Activated CD4-positive, alpha-beta memory T cell treated with anti-CD3 and anti-CD28 coated beads, Interleukin-2, amount 10 ng/mL, durations not matched to agents 7 days and 5 days (primary cell): ENCODE results near the gene GRAMD1A. TPM values are rescaled to one million over a fixed set of nuclear protein-coding genes. Genes with fewer than 3 reads are reported as not detected.
"Not testable (repeated sequence)": the region's sequence is repeated elsewhere in the genome, so short reads cannot be mapped to it uniquely, and the experiment has no call there.

ENCODE experiments used
- CTCF ChIA-PET: fragments of 350-600 bp; sonication (Branson Sonifier 250); formaldehyde crosslinking; loops from one replicate; lab custom pipeline; 2021; ENCODE audit warnings: antibody characterized with exemption, inconsistent platforms; lab: Charles Lee
- POLR2A ChIA-PET: fragments of 350-600 bp; sonication (Branson Sonifier 250); formaldehyde crosslinking; loops from one replicate; lab custom pipeline; 2021; ENCODE audit warnings: antibody characterized with exemption; lab: Charles Lee
- DNase-seq: peaks from one replicate; pipeline ENCODE4 v3.0.0-alpha.2; 2020
- H3K27ac Mint-ChIP-seq: one replicate; pipeline ENCODE4 v1.8.0; 2021; ENCODE audit warnings: mild to moderate bottlenecking, mixed read lengths
- H3K27me3 Mint-ChIP-seq: one replicate; pipeline ENCODE4 v1.8.0; 2021; ENCODE audit warnings: mixed read lengths
- H3K36me3 Mint-ChIP-seq: one replicate; pipeline ENCODE4 v1.8.0; 2021; ENCODE audit warnings: low read depth, mixed read lengths
- H3K4me1 Mint-ChIP-seq: one replicate; pipeline ENCODE4 v1.8.0; 2021; ENCODE audit warnings: mixed read lengths
- H3K4me3 Mint-ChIP-seq: one replicate; pipeline ENCODE4 v1.8.0; 2021; ENCODE audit warnings: mild to moderate bottlenecking, mixed read lengths
- H3K9me3 Mint-ChIP-seq: one replicate; pipeline ENCODE4 v1.8.0; 2021; ENCODE audit warnings: mixed read lengths
- total RNA-seq, 2 experiments: library from RNA; stranded (reverse); gene quantifications; one replicate each; pipeline ENCODE4 v1.2.3, GENCODE V29; 2021

Gene GRAMD1A
- total RNA-seq, 2 experiments from 2014 or later = 98.2 to 106 TPM

DNA sequence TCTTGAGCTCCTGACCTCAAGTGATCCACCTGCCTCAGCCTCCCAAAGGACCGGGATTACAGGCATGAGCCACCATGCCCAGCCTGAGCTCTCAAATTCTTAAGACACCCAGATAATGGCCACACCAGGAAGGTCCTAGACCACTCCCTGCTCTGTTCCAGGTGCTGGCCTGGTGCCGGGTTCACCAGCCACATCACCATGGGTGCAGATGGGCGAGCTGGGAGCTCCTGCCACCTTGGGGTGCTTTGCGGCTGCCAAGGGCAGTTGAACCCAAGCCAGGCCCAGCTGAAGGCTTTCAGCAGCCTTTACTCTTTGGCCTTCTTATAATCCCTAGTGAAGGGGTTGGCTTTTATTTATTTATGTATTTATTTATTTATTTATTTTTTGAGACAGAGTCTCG is 46.3 kb downstream of the GRAMD1A start:
- ChIA-PET POLR2A (interaction anchor here (0.7 to 0.9 kb wide), 2 partner anchors 34 to 219 kb away, joined by 3 to 4 read pairs; no protein-coding TSS in a partner anchor), CTCF (interaction anchor here (0.6 to 1.0 kb wide), 4 partner anchors 9 to 307 kb away, joined by 3 to 4 read pairs (median 3); no protein-coding TSS in a partner anchor)
- H3K4me3 Mint-ChIP-seq = no peak overlapping the region
- H3K36me3 Mint-ChIP-seq = no peaks in the 10 kb centered on the region
- H3K9me3 Mint-ChIP-seq = no peaks in the 10 kb centered on the region
- no peak for DNase-seq
- H3K27me3 Mint-ChIP-seq = no peaks in the 10 kb centered on the region
- H3K4me1 Mint-ChIP-seq = peaks cover 16% of the 10 kb centered on the region
- H3K27ac Mint-ChIP-seq = no peak overlapping the region

DNA sequence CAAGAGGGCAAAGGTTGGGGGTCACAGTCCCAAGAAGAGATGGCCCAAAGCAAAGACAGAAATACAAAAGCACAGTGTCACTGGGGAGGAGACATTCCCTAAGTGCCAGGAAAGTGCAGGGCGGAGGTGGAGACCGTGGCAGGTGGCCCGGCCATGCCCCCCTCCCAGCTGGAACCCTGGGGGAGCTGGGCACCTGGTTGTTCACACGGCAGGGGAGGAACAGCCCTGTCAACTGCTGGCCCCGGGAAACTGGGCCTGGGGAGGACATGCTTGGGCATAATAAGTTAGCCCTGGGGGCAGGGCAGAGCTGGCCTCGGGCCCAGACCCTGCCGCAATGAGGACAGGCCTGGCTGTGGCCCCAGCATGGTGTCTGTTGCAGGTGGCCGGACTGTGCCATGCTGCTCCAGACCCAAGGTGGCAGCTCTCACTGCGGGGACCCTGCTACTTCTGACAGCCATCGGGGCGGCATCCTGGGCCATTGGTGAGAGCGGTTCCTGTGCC is 48.8 kb downstream of the GRAMD1A start:
- H3K4me1 Mint-ChIP-seq = peaks cover 13% of the 10 kb centered on the region
- H3K36me3 Mint-ChIP-seq = no peaks in the 10 kb centered on the region
- POLR2A ChIA-PET = no interaction called here
- CTCF ChIA-PET = interaction anchor here (1.3 kb wide), 1 partner anchor 18 kb away, joined by 6 read pairs; no protein-coding TSS in a partner anchor
- H3K27ac Mint-ChIP-seq = no peak overlapping the region
- DNase-seq = no peak
- H3K27me3 Mint-ChIP-seq = no peaks in the 10 kb centered on the region
- H3K9me3 Mint-ChIP-seq = no peaks in the 10 kb centered on the region
- no peak overlapping the region for H3K4me3 Mint-ChIP-seq

DNA sequence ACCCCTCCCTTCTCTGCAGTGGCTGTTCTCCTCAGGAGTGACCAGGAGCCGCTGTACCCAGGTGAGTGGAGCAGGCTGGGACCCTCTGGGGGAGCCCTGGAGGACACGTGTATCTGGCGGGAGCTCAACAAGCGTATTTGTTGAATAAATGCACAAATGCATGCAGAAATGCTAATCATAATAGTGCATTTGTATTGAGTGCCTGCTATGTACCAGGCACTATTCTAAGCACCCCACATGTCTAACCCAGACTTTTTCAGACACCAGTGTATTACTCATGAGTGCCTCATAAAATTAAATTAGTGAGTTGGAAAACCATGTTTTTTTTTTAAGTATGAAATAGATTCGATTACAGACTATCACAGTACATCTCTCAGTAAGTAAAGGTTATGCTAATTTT is 49.3 kb downstream of the GRAMD1A start:
- H3K9me3 Mint-ChIP-seq = no peaks in the 10 kb centered on the region
- peaks cover 13% of the 10 kb centered on the region for H3K4me1 Mint-ChIP-seq
- ChIA-PET POLR2A (no interaction called here), CTCF (no interaction called here)
- DNase-seq = no peak
- no peak overlapping the region for H3K27ac Mint-ChIP-seq
- no peaks in the 10 kb centered on the region for H3K27me3 Mint-ChIP-seq
- no peak overlapping the region for H3K4me3 Mint-ChIP-seq
- no peaks in the 10 kb centered on the region for H3K36me3 Mint-ChIP-seq

DNA sequence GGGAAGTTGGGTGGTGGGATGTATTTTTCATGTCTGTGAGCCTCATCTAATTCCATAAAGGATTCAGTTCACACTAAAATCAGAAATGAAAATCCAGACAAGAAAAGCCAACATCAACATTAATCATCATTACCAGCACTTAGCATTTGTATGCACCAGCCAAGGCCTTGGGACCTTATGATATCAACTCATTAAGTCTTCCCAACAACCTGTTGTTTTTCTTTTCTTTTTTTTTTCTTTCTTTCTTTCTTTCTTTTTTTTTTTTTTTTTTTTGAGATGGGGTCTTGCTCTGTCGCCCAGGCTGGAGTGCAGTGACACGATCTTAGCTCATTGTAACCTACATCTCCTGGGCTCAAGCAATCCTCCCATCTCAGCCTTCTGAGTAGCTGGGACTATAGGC is 50.5 kb downstream of the GRAMD1A start:
- H3K27ac Mint-ChIP-seq, H3K27me3 Mint-ChIP-seq, POLR2A ChIA-PET, H3K4me1 Mint-ChIP-seq, H3K36me3 Mint-ChIP-seq, DNase-seq, H3K9me3 Mint-ChIP-seq, H3K4me3 Mint-ChIP-seq: not testable (repeated sequence)
- CTCF ChIA-PET = interaction anchor here (1.0 kb wide), 1 partner anchor 444 kb away, joined by 3 read pairs; no protein-coding TSS in a partner anchor

DNA sequence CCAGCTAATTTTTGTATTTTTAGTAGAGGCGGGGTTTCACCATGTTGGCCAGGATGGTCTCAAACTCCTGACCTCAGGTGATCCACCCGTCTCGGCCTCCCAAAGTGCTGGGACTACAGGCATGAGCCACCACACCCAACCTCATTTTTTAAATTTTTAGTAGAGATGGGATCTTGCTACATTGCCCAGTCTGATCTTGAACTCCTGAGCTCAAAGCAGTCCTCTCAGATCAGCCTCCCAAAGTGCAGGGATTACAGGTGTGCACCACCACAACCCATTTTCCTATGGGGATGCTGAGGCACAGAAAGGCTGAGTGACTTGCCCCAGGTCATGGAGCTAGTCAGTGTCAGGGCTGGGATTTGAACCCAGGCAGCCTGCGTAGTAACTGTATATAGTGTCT is 51.1 kb downstream of the GRAMD1A start:
- H3K27me3 Mint-ChIP-seq, DNase-seq, POLR2A ChIA-PET, H3K4me3 Mint-ChIP-seq, H3K36me3 Mint-ChIP-seq, H3K4me1 Mint-ChIP-seq, H3K27ac Mint-ChIP-seq, H3K9me3 Mint-ChIP-seq: not testable (repeated sequence)
- CTCF ChIA-PET = interaction anchor here (1.0 kb wide), 1 partner anchor 444 kb away, joined by 3 read pairs; no protein-coding TSS in a partner anchor

DNA sequence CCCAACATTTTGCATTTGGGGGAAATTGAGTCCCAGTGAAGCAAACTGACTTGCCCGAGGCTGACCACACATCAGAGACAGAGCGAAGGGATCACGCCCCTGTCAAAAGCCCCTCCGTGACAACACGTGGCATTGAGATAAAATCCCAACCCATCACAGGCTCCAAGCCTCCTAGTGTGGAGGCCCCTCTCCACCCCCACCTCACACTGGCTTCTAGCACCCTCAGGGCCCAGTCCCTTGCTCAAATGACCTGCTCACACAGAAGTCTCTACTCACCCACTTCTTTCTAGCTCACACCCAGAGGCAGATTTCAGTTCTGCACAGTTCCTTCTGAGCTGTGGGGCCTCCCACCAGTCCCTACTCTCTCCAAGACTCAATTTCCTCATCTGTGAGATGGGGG is 51.7 kb downstream of the GRAMD1A start:
- Mint-ChIP-seq H3K36me3 (no peaks in the 10 kb centered on the region), H3K27me3 (peaks cover 6% of the 10 kb centered on the region), H3K4me1 (no peaks in the 10 kb centered on the region), H3K9me3 (no peaks in the 10 kb centered on the region), H3K4me3 (no peak overlapping the region), H3K27ac (no peak overlapping the region)
- POLR2A ChIA-PET = no interaction called here
- CTCF ChIA-PET = interaction anchor here (1.0 to 1.9 kb wide), 2 partner anchors 8 to 443 kb away, joined by 3 to 7 read pairs; no protein-coding TSS in a partner anchor
- no peak for DNase-seq

DNA sequence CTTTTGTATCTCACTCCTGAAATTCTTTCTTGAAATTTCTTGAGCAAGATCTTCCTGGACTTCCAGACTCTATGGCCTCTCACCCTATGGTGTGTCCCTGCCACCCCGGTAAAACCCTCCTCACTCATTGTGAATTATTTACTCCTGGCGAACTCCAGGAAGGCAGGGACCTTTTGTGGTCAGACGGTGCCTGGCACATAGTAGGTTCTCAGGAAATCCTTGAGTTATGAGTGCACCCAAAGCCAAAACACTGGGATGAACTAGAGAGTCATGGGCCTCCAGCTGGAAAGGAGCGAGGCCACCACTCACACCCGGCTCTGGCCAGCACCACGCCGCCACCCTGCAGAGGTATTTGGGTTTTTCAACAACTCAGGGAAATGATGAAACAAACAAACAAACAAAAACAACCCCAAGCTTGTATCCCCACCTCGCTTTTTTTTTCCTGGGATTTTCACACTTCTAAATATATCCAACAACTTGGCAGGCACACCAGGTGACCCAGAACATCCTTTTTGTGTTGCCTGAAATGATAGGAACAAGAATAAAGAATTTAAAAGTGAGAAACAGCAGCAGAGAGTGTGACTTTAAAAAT is 52.6 kb downstream of the GRAMD1A start:
- no peak for DNase-seq
- H3K4me1 Mint-ChIP-seq = no peaks in the 10 kb centered on the region
- no peaks in the 10 kb centered on the region for H3K36me3 Mint-ChIP-seq
- H3K27ac Mint-ChIP-seq = no peak overlapping the region
- H3K27me3 Mint-ChIP-seq = peaks cover 6% of the 10 kb centered on the region
- CTCF ChIA-PET = interaction anchor here (1.9 kb wide), 1 partner anchor 9 kb away, joined by 7 read pairs; no protein-coding TSS in a partner anchor
- H3K4me3 Mint-ChIP-seq = no peak overlapping the region
- no peaks in the 10 kb centered on the region for H3K9me3 Mint-ChIP-seq
- POLR2A ChIA-PET = no interaction called here

DNA sequence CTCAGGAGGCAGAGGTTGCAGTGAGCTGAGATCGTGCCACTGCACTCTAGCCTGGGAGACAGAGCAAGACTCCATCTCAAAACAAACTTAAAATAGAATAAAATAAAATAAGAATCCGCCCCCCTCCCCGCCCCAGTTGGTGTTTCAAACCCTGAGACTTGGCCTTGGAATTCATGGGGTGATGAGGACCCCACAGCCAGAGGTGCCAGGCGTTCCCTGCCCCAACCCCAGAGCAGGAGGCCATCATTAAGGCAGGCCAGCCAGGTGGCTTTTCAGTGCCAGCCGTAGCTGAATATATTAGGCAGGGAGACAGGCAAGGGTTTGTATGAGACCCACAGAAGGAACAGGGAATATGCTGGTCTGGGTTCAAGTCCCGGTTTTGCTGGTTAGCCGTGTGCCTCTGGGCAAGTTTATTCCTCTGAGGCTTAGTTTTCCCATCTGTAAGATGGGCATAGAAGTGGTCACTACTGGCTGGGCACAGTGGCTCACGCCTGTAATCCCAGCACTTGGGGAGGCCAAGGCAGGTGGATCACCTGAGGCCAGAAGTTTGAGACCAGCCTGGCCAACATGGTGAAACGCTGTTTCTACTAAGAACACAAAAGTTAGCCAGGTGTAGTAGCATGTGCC is 53.7 kb downstream of the GRAMD1A start:
- DNase-seq = no peak
- Mint-ChIP-seq H3K27me3 (peaks cover 6% of the 10 kb centered on the region), H3K36me3 (no peaks in the 10 kb centered on the region), H3K27ac (no peak overlapping the region), H3K4me1 (no peaks in the 10 kb centered on the region), H3K4me3 (no peak overlapping the region), H3K9me3 (no peaks in the 10 kb centered on the region)
- ChIA-PET CTCF (interaction anchor here (1.9 kb wide), 1 partner anchor 10 kb away, joined by 7 read pairs; no protein-coding TSS in a partner anchor), POLR2A (no interaction called here)

DNA sequence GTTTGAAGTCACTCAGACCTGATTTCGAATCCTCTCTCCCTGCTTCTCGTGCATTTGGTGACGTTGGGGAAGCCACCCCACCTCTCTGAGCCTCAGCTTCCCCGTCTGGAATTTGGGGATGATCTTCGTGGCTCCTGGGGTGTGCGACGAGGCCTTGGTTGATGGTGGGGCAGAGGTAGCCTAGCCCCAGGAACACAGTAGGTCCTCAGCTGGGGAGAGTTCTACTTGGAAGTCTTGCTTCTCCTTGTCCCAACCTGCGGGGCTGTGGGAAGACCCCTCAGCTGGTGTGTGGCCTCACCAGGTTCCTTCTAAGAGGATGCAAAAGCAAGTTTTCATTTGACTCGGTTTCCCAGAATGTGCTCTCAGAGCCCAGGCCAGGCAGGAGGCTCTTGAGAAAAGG is 54.5 kb downstream of the GRAMD1A start:
- H3K4me1 Mint-ChIP-seq = no peaks in the 10 kb centered on the region
- no peaks in the 10 kb centered on the region for H3K9me3 Mint-ChIP-seq
- H3K27me3 Mint-ChIP-seq = peaks cover 6% of the 10 kb centered on the region
- DNase-seq = no peak
- no peak overlapping the region for H3K4me3 Mint-ChIP-seq
- no peak overlapping the region for H3K27ac Mint-ChIP-seq
- CTCF ChIA-PET = interaction anchor here (0.8 to 1.6 kb wide), 2 partner anchors 12 to 81 kb away, joined by 3 to 10 read pairs; partner anchors contain the start of gene LGI4
- POLR2A ChIA-PET = no interaction called here
- H3K36me3 Mint-ChIP-seq = no peaks in the 10 kb centered on the region

DNA sequence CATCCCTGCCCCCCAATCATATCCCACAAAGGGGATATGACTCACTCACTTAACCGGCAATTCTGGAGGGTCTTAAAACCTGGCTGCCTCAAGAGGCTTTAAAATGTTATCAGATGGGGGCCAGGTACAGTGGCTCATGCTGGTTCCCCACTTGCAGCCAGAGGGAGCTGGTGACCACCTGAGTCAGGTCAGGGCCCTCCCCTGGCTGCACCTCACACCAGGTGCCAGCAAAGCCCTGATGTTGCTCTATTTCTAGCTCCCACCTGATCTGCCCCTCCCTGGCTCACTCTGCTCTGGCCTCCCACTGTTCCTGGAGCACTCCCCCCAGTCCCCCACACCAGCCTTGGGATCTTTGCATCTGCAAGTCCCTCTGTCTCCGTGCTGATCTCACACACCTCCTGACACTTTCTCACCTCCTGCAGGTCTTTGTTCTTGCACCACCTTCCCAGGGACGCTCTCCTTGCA is 55.6 kb downstream of the GRAMD1A start:
- no peaks in the 10 kb centered on the region for H3K36me3 Mint-ChIP-seq
- H3K27me3 Mint-ChIP-seq = peaks cover 6% of the 10 kb centered on the region
- H3K4me1 Mint-ChIP-seq = no peaks in the 10 kb centered on the region
- CTCF ChIA-PET = interaction anchor here (1.3 to 1.6 kb wide), 2 partner anchors 11 to 12 kb away, joined by 10 to 11 read pairs; no protein-coding TSS in a partner anchor
- H3K4me3 Mint-ChIP-seq = no peak overlapping the region
- no peak overlapping the region for H3K27ac Mint-ChIP-seq
- no peaks in the 10 kb centered on the region for H3K9me3 Mint-ChIP-seq
- POLR2A ChIA-PET = no interaction called here
- no peak for DNase-seq

DNA sequence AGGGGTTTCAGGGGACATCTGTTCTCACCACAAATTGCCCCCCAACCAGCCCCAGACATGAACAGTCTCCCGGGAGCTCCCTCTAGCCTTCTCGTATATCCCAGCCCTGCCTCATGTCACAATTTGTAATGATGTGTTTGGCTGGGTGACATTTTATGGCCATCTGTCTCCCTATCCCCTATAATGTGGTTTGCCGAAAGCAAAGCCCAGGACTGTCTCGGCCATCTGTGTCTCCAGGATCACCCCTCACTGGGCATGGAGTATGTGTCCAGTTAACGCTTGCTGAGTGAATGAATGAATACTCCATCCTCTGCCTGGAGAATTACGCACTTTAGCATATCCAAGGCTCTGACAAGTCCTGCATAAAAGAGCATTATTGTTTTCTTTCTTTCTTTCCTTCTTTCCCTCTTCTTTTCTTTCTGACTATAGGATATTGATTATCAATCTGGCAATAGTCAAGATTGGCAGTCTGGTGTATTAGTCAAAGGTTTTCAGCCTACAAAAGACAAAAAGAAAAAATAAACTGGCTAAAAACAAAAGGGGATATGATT is 56.5 kb downstream of the GRAMD1A start:
- Mint-ChIP-seq H3K27me3 (peaks cover 6% of the 10 kb centered on the region), H3K9me3 (no peaks in the 10 kb centered on the region), H3K27ac (no peak overlapping the region), H3K4me3 (no peak overlapping the region), H3K4me1 (no peaks in the 10 kb centered on the region), H3K36me3 (no peaks in the 10 kb centered on the region)
- ChIA-PET CTCF (interaction anchor here (0.7 to 1.0 kb wide), 2 partner anchors 12 to 258 kb away, joined by 3 read pairs; no protein-coding TSS in a partner anchor), POLR2A (no interaction called here)
- DNase-seq = no peak

DNA sequence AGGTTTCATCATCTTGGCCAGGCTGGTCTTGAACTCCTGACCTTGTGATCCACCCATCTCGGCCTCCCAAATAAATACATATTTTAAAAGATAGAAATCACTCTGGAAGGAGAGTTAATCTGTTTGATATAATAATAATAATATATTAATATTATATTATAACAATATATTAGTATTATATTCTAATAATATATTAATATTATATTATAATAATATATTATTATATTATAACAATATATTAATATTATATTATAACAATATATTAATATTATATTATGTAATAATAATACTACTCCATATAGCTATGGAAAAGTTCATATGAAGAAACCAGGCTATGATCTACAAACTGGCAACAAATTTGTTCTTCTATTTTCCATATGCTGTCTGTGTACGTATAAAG is 58.2 kb downstream of the GRAMD1A start:
- POLR2A ChIA-PET = no interaction called here
- no peak overlapping the region for H3K4me3 Mint-ChIP-seq
- no peaks in the 10 kb centered on the region for H3K9me3 Mint-ChIP-seq
- DNase-seq = no peak
- CTCF ChIA-PET = interaction anchor here (0.8 to 1.6 kb wide), 3 partner anchors 9 to 231 kb away, joined by 3 to 10 read pairs (median 3); no protein-coding TSS in a partner anchor
- H3K27ac Mint-ChIP-seq = no peak overlapping the region
- peaks cover 6% of the 10 kb centered on the region for H3K27me3 Mint-ChIP-seq
- H3K4me1 Mint-ChIP-seq = no peaks in the 10 kb centered on the region
- no peaks in the 10 kb centered on the region for H3K36me3 Mint-ChIP-seq
